HPDE6-E6E7 (cell line): ENCODE data around the gene CDADC1.
"Not testable (repeated sequence)": the region's sequence is repeated elsewhere in the genome, so short reads cannot be mapped to it uniquely, and the experiment has no call there.

Source experiments
- DNase-seq: peaks from one replicate; pipeline ENCODE4 v3.0.0; 2011; ENCODE audit warnings: missing footprints; ENCODE audit errors: extremely low spot score

Gene CDADC1

DNA sequence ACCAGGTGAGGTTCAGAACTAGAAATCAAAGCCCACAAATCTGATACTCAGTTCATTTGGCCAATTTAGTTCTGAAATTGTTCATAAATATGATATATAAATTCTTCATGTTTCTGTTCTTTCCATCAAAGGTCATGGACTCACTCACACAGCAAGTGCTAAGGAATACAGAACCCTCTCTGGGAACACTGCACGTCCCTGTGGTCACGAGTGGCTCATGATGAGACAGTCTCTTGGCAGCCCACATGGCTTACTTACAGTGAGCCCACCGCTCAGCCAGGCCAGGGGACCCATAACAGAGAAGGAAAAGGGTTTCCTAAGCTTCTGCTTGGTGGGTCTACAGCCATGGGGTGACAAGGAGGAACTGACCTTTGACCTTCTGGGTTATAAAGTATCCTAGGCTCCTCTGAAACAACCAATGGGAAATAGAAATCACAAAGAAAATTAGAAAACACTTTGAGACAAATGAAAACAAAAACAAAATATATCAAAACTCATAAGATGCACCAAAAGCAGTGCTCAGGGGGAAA is 67.4 kb downstream of the CDADC1 start:
- DNase-seq = no peak

DNA sequence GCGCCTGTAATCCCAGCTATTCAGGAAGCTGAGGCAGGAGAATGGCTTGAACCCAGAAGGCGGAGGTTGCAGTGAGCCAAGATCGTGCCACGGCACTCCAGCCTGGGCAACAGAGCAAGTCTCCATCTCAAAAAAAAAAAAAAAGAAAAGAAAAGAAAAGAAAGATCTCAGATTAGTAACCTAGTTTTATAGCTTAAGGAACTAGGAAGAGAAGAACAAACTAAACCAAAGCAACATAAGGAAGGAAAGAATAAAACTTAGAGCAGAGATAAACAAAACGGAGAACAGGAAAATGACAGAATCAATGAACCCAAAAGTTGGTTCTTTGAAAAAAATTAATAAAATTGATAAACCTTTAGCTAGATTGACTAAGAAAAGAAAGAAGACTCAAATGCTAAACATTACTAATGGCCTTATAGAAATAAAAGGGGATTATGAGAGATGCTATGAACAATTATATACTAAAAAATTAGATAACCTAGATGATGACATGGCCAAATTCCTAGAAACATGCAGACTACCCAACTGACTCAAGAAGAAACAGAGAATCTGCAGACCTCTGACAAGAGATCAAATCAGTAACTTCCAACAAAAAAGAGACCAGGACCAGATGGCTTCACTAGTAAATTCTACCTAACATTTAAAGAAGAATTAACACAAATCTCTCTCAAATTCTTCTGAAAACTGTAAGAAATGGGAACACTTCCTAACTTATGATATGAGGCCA is 68.2 kb downstream of the CDADC1 start:
- DNase-seq = no peak

DNA sequence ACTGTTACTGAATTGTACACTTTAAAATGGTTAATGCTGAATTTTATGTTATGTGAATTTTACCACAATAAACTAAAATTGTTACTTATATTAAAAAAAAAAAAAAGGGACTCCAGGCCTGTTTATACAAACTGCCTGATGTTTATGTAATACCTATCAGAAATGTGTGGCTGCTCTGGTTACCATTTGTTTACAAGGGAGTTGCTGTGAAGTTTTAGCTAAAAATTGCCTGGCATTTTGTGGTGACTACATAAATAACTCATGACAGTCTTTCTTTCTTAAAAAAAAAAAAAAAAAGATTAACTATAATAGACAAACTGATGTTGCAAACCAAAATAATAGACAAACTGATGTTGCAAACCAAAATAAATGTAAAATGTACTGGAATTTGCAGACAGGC is 71.8 kb downstream of the CDADC1 start:
- DNase-seq = no peak

DNA sequence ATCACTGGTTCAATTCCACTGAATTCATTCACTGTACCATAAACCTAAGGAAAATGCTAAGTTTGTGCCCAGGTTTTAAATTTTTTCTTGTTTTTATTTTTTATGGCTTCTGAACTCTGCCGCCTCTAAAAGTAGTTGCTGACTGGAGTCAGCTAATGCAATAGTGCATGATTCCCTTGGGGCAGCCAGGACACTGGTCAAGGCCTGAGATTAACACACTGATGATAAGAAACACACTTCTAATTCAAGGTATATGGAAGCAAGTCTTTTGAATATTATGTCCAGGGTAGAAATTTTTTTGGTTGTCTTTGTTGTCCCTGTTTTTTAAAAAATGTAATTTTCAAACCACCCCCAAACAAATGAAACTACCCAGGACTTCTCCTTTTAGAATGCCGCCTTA is 72.2 kb downstream of the CDADC1 start:
- no peak for DNase-seq

DNA sequence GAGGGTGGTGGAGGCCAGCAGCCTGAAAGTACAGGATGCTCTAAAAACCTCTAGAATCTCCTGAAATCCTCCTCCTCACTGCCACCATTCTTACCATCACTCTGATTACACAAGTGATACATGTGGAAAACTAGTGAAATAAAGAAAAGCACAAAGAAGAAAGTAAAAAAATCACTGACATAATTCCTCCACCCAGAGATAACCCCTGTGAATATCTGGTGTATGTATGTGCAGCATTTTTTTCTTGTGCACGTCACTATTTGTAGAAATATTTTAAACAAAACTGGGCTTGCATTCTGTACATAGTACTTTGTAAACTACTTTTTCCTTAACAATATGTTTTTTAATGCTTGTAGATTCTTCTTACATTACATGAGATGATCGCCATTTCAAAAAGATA is 73.2 kb downstream of the CDADC1 start:
- no peak for DNase-seq

DNA sequence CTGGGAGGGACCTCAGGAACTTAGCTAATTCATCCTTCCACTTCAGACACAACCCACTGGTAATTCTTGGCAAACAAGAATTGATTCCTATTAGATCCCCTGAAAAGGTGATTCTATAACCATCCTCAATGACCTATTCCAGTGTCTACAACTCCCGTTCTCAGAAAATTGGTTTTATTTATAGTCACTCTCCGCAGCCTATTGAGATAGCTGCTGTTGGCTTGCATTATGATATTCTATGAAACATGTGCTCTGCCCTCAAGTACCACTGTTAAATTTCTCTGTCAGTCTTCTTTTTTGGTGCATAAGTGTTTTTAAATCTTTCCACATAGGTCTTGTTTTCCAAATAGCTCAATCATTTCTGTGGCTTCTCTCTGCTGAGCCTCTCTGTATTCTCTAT is 75.0 kb downstream of the CDADC1 start:
- no peak for DNase-seq

DNA sequence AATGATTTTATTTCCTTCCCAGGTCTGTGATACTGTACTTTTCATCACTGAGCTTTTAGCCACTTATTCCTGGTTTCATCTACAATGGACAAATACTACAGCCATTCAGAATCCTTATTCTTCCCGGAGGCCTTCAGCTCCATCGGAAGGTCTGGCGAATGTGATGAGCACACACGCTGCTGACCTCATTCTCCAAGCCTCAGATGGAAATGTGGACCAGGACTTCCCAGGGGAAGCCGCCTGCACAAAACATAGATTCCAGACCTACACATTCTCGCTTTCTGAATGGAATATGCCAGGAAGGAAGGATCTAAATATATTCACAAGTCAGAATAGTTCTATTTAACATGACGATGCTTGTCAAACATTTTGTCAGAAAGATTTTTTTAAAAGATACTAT is 75.6 kb downstream of the CDADC1 start:
- no peak for DNase-seq

DNA sequence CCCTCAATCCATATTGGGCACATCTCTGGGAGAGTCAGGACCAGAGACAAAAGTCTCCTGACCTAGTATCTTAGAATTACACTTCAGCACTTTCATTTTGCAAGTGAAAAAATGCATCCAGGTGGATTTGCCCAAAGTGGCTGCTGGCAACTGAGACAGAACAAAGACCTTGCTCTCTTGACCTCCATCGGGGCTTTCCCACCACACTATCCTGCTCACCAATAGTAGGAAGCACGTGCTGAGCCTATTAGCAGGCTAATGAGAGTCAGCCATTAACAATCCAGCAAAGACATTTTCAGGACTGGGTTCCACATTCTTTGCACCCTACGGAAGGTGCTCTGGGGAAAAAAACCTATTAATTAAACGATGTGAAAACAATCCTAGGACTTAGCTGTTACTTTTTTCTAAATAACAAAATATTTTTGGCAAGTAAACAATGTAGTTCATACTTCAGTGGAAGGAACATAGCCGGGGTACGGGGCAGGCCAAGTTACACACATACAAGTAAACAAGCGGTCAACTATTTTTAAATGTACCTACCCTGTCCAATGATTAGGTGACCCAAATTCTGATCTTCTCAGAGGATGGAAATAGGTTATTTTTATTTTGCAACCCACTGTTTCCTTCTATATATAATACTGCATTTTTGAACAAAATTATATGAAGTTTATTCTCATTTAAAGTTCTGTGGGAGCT is 78.6 kb downstream of the CDADC1 start:
- DNase-seq = no peak

DNA sequence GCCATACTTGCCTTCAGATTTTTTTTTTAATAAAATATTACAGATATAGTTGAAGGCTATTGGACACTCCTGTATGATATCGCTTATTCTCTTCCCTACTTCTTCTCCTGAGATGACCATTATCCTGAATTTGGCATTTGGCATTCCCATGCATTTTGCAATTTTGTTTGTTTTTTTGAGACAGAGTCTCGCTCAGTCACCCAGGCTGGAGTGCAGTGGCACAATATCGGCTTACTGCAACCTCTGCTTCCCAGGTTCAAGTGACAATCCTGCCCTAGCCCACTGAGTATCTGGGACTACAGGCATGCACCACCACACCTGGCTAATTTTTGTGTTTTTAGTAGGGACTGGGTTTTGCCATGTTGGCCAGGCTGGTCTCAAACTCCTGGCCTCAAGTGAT is 79.4 kb downstream of the CDADC1 start:
- DNase-seq = not testable (repeated sequence)

DNA sequence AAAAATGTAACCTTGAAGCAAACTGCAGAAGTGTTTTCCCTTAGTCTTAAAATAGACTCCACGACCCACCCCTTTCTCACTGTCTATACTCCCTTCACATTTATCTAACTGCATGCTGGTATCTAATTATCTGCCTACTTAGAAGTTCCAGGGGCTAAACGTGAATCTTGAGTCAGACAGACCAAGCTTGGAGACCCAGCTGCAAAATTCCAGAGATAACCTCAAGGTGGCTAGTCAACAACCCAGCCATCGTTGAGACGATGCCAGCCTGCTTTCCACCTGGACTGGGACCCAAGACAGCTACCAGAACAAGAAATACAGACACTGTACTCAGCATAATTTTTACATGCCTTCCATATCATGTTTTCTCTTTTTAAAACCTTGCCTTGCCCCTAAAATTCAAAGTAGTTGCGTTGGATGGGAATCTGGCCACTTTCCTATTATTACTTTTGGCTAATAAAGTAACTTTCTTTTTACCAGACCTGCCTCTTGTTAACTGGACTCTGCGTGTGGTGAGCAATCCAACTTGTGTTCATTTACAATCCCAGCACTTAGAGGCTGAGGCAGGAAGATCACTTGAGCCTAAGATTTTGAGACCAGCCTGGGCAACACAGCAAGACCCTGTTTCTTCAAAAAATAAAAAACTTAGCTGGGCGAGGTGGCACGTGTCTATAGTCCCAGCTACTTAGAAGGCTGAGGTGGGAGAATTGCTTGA is 82.3 kb downstream of the CDADC1 start:
- DNase-seq = no peak

DNA sequence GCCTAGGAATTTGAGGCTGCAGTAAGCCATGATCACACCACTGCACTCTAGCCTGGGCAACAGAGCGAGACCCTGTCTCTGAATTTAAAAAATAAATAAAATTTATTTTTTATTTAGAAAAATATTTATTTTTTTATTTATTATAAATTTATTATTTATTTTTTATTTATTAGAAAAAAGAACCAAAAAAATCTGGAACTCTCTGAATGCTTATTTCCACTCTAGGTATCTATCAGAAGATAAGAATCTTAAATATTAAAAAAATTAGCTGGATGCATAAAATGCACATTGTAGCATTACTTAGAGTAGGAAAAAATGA is 82.8 kb downstream of the CDADC1 start:
- no peak for DNase-seq

DNA sequence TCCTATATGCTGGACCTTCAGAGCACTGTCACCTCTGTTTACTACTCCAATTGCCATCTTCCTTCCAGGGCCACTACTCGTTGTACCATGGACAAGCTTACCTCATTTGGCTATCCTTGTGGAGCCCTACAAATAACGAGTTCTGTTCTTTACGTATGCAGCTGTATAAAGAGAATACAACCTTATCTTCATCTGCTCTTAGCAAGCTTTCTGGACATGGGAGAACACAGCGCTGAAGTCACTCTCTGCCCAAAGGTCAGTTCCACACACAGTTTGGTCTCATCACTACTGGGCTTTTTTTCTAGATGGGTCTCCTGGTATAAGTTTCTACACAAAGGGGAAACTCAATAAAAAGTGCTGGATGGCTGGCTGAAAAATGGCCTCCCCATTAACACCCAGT is 88.9 kb downstream of the CDADC1 start:
- DNase-seq = no peak

DNA sequence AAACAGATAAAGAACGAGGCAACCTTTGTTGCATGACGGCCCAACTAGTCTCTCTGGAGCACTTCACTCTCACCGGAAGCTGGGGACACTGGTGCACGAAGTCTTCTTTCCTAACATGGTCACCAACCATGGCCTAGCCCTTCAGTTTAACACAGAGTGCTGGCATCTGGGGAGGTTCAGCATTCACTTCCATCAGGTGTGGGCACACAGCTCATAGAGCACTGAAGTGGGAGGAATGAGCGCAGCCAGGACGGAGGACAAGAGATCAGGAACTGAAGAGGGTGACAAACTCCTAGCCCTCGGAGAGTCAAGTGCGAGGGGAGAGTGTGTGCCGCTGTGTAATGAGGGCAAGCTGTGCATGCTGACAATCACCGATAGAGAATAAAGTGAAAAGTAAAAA is 92.4 kb downstream of the CDADC1 start:
- DNase-seq = no peak

DNA sequence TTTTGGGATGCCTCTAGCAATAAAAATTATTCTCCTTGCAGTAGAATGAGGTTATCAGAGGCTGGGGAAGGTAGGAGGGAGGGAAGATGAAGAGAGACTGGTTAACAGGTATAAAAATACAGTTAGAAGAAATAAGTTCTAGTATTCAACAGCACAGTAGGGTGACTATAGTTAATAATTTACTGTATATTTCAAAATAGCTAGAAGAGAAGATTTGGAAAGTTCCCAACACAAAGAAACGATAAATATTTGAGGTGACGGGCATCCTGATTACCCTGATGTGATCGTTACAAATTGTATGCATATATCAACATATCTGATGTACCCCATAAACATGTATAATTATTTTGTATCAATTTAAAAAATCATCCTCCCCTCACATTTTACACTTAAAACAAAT is 93.8 kb downstream of the CDADC1 start:
- no peak for DNase-seq

DNA sequence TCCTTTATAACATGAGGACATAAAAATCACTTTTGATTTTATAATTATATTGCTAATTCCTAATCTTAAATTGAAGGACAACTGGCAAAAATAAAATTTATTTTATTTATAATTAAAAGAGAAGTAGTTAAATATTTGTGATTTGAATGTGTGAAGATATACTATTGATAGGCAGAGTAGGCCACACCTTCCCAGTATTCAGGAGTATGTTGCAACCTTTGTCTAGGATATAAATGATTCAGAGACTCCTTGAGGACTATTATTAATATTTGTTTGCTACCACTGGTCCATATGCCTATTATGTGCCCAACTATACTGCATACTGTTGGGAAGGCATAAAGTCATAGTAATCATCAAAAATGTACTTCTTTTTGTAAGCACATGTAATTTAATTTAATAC is 94.2 kb downstream of the CDADC1 start:
- DNase-seq = no peak

DNA sequence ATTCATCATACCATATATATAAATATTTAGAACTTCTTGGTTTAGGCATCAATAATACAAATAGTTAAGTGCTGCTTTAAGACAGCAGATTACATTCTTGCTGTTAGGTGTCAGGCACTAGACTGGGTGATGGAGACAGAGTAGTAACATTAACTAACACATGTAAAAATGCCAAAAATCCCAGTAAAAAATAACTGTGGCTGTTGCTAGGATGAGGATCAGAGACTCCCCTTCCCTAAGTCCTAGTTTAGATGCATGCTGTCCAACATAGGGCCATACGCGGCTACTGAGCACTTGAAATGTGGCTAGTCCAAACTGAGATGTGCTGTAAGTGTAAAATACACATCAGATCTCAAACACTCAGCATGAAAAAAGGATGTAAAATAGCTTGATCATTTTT is 94.7 kb downstream of the CDADC1 start:
- no peak for DNase-seq
